Measurements from ENCODE around the gene XPC.

The XPC gene

DNA sequence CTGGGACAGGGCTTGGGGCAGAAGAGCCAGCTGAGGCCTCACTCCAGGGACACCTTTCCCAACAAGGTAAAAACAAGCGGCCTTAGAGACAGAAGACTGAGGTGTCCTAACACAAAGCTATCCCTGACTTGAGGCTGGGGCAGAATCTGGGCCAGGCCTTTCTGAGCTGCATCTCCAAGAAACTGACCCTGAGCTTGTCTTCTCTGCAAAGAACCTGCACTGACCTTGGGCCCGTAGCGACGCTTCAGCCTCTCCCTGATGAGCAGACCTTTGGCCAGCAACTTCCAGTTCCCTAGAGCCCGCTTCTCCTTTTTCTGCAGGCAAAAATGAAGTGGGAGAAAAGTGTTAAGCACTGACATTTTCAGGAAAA, 31.4 kb downstream of the XPC start:
- DNase-seq (ENCODE audit: low spot score) = no peak

DNA sequence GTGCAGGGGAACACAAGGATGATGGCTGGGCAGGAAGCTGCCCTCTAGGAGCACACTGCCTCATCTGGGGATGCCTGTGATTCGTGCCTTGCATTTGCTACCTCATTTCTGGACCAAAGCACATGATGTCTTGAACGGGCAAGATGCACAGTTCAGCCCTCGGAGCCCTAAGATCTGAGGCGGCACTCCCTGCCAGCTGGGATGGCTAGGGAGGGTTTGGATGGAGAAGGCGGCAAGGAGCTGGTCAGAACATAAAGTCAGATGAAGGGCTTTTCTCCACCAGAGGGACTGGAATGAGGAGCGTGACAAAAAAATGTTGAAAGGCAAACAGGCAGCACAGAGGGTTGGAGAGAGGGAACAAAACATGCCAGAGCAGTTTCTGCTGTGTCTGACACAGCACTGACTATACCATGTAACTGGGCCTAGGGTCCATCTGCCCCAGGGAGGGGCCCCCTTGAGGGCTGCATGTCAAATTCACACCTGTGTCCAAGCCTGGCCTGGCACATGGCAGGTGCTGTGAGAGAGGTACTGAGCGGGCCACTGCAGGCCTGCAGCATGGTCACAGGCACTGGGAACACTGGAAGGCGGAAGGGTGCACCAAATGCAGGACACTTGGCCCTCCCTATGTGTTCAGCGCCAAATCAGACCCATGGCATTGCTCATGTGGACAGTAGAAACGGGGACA, 31.9 kb downstream of the XPC start:
- no peak for DNase-seq (ENCODE audit: low spot score)

DNA sequence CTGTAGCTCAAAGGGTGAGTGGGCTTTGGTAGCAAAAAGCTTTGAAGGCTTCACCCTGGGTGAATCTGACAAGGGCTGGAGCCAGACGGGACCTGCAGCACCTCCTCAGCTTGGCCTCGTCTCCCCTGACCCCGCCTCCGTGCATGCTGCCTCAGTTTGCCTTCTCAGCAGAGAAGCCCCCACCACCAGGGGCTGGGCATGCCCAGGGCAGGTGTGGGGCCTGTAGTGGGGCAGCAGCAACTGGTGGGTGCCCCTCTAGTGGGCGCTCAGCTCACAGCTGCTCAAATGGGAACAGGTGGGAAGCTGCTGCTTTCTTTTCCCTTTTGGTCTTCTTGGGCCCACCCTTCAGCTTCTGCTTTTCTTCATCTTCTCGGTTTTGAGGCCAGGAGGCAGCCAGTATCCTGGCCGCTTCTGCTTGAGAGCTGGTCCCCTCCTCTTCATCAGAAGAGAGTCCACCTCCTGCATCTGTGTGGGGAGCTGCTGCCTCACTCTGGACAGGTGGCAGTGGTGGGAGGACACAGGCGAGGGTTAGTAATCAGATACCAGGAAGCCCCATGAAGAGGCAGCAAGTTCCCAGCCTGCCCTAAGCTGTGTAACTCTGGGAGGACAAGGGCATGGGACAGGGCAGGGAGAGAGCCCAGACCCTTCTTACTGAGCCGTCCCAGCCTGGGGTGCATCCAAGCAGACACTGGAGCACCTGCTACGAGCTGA, 32.6 kb downstream of the XPC start:
- DNase-seq (ENCODE audit: low spot score) = no peak

DNA sequence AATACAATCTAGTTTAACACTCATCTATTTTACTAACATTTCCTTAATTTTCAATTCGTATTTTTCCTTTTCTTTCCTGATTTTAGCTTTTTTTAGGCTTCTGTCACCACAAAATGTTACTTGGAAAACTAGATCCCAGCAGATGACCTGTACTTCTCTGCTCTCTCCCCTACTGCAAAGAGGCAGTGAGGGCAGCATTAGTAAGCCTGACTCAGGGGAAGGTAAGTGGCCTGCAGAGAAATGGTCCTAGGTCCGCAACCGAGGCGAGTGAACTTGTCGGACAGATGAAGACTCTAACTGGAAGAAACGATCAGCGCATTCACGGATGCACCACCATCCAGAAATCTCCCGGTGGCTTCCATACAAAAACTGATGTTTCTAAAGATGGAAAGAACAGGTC, 33.2 kb downstream of the XPC start:
- DNase-seq (ENCODE audit: low spot score) = no peak

DNA sequence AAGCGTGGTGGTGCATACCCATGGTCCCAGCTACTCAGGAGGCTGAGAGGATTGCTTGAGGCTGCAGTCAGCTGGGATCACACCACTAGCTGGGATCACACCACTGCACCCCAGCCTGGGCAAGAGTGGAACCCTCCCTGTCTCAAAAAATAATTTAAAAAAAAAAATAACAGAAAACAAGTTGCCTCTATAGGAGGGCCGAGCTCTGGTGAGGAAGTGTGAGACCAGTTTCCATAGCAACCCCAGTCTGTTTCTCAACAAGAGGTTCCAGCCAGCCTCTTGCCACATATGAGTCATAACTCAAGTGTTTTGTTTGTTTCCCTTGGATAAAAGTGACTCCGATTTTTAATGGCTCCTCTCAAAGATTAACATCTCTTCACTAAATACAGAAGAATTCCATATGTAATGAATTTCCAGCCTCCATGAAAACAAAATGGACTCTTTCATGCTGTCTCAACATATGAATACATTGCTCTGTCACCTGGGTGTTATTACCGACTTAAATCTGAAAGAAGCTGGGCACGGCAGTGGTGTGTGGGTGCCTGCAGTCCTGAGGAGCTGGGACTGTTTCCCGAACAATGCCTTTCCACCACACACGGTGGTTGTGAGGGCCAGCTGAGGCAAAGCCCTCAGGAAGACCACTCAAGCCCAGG, 33.9 kb downstream of the XPC start:
- no peak for DNase-seq (ENCODE audit: low spot score)

DNA sequence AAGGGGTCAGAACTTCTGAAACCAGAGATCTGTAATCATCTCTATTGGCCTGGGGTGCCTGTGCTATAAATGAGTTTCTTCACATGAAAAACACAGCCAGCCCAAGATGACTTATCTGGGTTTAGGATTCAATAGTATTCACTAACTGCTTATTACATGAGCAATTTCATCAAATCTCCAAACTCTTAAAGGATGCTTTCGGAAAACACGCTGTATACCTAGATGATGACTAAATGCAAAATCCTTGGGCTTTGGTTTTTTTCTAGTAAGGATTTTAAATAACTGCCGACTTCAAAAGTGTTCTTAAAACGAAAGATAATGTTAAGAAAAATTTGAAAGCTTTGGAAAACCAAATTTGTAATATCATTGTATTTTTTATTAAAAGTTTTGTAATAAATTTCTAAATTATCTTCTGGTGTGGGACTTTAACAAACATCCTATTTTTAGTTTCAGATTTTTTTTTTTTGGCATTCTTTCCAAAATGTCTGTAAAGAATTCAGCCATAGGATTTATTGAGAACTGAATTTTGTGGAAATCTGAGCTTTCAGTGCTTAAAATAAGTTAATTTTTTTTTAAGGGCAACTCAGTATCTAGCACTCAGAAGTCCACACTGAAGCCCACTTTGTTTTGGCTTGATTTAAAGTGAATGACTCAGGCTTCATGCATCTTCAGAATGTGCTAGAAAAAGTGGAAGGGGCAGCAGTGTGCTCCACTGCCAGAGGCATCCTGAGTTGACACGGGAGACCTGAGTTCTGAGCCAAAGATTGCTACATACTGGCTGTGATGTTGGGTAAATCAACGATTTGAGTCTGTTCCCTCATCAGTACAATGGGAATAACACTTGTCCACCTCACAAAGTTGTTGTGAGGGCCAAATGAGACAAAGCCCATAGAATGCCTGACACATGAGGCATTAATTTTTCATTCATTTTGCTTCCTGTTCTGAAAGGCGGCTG, 34.9 kb downstream of the XPC start:
- DNase-seq (ENCODE audit: low spot score) = no peak

DNA sequence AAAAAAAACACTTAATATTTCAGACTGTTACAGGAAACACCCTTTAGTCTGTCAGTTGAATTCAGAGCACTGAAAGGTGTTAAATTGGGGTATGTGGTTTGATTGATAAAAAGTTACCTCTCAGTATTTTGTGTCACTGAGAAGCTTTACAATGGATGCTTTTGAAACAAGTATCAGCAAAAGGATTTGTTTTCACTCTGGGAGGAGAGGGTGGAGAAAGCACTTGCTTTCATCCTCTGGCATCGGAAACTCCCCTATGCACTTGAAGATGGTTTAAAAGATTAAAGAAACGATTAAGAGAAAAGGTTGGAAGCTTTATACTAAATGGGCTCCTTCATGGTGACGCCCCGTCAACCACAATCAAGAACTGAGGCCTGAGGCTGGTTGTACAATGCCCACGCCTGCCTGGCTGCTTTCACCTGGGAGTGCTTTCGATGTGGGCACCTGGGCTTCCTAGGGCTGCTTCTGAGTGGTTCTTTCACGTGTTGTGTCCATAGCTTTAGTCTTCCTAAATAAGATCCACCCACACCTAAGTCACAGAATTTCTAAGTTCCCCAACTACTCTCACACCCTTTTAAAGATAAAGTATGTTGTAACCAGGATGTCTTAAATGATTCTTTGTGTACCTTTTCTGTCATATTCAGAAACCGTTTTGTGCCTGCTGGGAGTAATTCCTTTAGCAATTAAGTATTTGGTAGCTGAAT, 35.7 kb downstream of the XPC start:
- DNase-seq (ENCODE audit: low spot score) = no peak

DNA sequence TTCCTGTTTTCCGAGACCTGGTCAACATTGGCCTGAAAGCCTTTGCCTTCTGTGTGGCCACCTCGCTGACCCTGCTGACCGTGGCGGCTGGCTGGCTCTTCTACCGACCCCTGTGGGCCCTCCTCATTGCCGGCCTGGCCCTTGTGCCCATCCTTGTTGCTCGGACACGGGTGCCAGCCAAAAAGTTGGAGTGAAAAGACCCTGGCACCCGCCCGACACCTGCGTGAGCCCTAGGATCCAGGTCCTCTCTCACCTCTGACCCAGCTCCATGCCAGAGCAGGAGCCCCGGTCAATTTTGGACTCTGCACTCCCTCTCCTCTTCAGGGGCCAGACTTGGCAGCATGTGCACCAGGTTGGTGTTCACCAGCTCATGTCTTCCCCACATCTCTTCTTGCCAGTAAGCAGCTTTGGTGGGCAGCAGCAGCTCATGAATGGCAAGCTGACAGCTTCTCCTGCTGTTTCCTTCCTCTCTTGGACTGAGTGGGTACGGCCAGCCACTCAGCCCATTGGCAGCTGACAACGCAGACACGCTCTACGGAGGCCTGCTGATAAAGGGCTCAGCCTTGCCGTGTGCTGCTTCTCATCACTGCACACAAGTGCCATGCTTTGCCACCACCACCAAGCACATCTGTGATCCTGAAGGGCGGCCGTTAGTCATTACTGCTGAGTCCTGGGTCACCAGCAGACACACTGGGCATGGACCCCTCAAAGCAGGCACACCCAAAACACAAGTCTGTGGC, 36.6 kb downstream of the XPC start:
- no peak for DNase-seq (ENCODE audit: low spot score)

DNA sequence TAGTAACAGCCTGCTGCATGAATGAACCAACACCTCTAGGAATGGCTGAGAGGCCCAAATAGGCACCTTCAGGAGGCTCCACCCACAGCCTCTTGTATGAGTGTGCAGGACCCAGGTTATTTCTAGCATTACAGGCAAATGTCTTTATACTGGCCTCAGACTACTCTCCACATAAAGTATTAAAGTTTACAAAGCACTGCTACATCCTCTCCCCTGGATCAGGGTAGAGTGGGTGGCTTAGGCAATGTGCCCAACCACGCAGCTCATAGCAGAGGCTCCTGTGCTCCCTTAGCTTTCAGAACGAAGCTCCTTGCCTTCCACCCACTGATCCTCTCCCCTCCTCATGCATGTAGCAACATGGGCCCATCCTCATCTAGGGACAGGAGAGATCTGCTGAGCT, 37.3 kb downstream of the XPC start:
- DNase-seq (ENCODE audit: low spot score) = no peak

DNA sequence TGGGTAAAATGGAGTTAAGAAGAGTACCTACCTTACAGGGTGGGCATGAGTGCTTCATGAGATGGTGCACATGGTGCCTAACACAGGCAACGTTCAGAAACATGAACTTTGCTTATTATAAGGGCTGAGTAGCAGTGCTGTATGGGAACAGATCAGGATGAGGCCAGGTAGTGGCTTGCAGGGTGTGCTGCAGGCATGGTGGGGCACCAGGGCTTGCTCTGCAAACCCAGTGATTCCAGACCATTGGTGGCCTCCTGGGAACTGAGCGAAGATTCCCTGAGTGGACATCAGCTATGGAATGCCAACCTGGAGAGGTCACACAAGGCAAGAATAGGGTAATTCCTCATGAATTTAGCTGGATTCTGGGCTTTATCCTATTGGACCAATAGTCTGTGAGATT, 37.7 kb downstream of the XPC start:
- DNase-seq (ENCODE audit: low spot score) = no peak

DNA sequence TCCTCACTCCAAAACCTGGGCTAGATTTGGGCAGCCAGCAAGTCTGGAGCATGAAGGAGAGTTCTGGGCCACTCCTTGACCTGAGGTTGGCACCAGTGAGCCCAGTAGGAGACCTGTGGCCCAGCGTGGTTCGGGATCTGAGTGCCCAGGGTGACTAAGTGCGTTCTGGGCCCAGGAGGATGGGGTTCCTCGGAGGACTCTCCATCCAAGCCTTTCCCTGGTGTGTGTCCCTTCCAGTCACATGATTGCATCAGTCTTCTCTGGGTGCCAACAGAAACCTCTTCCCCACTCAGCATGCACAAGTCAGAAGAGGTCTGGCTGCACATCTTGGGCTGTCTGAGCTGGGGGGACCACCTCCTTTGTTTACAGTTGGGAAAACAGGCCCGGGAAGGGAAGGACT, 38.6 kb downstream of the XPC start:
- no peak for DNase-seq (ENCODE audit: low spot score)

DNA sequence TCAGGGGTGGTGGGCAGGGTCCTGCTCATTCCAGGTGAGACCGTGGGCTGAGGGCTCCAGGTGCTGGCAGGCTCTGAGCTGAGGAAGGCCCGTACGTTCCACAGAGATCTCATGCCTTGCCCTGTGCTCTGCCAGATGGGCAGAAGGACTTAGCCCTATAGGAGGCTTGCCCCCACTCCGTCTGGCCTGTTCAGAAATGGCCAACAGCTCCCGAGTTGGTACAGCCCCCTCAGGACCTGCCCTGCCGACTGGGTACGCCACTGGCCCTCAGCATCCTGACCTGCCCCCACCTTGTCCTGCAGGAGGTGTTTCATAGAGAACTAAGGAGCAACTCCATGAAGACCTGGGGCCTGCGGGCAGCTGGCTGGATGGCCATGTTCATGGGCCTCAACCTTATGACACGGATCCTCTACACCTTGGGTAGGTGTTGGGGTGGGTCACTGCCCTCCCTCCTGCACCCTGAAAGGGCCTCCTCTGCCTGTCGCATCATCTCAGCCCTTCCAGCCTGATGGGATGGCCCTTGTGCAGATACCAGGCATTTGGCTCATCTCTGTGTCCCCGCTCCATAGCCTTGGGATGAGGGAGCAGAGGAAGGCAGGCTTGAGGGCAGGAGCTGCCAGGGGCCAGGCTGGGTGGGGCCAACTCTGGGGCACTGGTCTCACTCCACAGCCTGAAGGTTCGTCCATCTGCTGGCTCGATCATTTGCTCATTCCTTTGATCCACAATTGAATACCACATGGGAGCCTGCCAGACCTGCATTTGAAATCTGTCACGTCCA, 39.3 kb downstream of the XPC start:
- DNase-seq (ENCODE audit: low spot score) = no peak

DNA sequence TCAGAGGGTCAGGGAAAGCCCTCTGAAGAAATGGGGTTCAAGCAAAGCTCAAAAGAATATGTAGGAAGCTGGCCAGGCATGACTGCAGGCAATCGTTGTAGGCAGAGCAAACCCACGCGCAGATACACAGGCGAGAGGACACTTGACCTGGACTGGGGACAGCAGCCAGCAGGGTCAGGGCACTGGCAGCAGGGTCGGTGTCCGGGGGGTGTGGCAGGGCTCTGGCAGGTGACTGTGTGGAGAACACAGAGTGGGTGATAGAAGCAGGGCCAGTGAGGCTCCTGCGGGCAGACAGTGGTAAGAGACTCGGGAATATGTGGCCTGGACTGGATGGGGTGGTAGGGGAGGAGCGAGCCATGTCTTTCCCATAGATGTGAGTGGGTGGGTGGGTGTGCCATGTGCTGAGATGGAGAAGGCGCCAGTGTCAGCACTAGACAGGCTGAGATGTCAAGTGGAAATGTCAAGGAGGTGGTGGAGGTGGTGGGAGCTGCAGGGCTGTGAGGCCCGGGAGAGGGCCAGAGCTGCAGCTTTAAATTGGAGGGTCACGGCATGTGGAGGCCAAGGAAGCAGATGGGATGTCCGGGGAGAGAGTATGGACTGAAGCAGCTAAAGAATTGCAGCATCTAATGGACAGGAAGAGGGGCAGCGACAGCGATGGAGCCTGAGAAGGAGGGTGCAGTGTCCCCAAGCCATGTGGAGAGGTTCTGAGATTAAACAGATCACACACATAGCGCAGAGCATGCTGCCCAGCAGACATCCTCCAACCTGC, 40.1 kb downstream of the XPC start:
- no peak for DNase-seq (ENCODE audit: low spot score)

DNA sequence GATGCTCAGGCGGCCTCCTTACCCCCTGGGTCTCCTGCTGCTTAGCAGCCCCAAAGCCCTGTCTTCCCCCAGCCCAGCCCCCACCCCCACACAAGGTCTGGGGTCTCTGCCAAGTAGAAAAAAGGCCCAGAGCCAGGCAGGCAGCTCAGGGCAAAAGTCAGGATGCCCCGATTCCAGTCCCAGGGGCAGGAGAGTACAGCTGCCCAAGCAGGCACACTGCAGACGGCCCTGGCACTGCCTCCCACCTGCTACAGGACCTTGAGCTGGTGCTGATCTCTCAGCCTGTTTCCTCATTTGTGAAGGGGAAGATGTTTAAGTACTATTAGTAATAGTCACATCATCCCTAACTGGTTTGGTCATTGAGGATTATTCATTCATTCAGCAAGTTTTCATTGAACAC, 41.0 kb downstream of the XPC start:
- no peak for DNase-seq (ENCODE audit: low spot score)

DNA sequence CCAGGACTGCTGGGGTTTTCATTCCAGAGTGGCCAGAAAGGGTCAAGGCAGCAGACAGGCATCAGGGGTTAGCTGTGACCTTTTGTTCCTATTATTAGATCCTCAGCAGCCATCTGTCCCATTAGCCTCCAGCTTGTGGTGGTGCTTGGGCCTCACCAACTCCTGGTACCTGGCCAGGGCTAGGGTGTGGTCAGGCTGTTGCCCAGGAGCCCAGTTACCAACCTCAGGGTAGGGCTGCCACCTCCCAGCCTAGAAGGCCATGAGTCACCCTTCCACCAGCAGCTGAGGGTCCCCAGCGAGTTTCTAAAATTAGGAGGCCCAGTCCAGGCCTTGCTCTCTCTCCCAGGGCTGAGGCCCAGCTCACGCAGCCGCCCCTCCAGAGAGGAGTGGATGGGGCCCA, 41.4 kb downstream of the XPC start:
- no peak for DNase-seq (ENCODE audit: low spot score)

DNA sequence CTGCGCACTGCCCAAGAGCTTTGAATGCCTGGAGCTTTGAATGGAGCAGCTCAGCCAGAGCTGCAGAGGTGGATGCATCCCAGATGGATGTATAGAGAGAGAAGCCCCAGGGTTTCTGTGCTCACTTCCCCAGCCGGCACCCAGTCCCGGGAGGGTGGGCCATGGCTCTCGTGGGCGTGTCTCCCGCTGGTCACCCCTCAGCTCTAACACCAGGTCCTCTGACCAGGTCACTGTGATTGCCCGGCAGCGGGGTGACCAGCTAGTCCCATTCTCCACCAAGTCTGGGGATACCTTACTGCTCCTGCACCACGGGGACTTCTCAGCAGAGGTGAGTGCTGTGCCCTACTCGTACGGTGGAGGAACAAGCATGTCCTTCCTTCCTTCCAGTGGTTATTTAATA, 42.8 kb downstream of the XPC start:
- DNase-seq (ENCODE audit: low spot score) = no peak

DNA sequence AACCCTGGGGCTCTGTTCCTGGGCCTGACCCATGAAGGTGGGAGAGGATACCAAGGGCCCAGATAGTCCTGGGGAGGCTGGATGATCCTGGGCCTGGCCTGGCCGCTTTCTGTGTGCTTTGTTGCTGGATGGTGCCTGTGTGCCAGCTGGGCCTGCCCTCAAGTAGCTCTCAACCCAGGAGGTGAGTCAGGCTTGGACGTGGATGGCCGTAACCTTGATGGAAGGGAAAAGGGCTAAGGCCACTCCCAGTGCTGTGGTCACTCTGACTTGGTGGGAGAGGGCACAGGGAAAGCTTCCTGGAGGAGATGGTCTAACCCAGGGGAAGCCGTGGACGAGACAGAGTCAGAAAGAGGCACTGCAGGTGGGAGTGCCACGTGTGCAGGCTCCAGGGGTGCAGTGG, 44.1 kb downstream of the XPC start:
- no peak for DNase-seq (ENCODE audit: low spot score)

DNA sequence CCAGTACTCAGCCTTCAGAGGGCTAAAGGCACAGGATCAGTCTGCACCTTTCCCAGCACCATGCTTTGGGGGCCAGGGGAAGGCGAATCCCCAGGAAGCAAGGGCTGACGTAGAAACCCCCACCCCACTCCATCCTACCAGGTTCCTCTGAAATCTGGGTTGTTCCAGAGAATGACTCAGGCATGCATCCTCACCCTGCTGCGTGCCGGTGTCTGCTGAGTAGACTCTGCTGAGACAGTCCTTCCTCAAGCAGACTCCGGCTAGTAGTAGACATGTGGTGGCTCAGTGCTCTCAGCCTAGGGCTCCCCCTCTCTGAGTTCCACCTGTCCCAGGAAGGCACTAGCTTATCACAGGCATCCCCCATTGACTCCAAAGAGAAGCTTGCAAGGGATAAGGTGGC, 44.5 kb downstream of the XPC start:
- DNase-seq (ENCODE audit: low spot score) = no peak

DNA sequence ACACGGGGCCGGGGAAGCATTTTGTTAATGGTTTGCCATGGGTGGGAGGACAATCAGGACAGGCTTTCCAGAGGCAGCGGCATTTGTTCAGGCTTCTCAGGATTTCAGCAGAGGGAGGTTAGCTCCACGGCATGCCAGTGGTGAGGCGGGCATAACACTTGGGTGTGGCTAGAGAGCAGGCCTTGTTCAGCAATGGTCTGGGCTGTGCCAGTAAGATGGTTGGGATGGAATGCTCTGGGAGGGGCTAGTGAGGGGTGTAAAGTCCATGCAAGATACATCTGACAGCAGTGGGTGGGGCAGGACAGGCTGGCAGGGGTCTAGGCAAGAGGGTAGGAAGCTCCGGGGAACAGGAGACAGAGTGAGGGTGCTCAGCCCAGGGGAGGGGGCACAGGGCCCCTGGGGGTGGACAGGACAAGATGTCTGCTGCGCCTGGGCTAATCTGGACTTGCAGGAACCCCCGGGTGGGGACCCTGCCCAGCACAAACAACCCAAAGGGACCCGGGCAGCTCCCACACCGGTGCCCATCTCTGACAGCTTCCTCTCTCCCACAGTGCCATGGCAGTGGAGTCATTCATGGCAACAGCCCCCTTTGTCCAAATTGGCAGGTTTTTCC, 45.1 kb downstream of the XPC start:
- no peak for DNase-seq (ENCODE audit: low spot score)
